HK-2 (cell line): ENCODE data around the gene MAPK8IP2.
"Not testable (repeated sequence)": the region's sequence is repeated elsewhere in the genome, so short reads cannot be mapped to it uniquely, and the experiment has no call there.

Source experiments
- DNase-seq: peaks from one replicate; pipeline ENCODE4 v3.0.0-alpha.2; 2018; ENCODE audit not compliant: unreplicated experiment

Gene MAPK8IP2

GRCh38 chr22:50612528-50613221 is 12.1 kb downstream of the MAPK8IP2 start:
- DNase-seq = no peak

GRCh38 chr22:50613291-50613981 is 12.8 kb downstream of the MAPK8IP2 start:
- DNase-seq = no peak

- not testable (repeated sequence) for DNase-seq
Measured at GRCh38 chr22:50614296-50614695, 13.7 kb downstream of the MAPK8IP2 start.

DNA sequence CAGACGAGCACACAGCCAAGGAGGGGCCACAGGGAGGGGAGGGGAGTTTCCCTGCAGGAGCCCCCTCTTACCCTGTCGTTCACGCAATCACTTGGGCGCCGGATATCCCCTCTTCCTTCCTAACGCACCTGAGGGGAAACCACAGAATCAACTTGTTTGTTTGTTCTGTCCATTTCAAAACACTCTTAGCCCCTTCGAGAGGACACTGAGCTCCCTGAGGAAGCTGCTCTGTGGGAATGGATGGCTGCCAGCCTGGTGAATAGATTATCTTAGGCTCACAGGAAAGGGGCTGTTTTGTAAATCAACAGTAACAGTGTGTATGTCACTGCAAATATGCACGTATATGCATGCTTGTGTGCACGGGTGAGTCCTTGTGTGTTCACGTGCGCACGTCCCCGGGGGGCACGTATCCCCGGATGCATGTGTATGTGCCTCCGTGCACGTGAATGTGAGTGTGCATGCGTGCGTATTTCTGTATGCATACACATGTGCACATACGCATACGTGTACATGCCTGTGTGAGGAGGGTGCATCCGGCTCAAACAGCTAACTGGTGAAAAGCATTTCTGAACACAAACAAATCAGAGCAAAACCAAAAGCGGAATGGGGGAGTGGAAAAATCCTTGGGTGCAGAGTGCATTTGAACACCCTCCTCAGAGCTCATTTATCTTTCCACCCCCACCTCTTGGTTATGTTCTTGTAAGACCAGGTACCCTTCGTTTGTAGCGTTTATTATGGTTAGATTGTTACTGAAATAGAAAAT is 20.2 kb downstream of the MAPK8IP2 start:
- DNase-seq = peak; percentile 69

DNA sequence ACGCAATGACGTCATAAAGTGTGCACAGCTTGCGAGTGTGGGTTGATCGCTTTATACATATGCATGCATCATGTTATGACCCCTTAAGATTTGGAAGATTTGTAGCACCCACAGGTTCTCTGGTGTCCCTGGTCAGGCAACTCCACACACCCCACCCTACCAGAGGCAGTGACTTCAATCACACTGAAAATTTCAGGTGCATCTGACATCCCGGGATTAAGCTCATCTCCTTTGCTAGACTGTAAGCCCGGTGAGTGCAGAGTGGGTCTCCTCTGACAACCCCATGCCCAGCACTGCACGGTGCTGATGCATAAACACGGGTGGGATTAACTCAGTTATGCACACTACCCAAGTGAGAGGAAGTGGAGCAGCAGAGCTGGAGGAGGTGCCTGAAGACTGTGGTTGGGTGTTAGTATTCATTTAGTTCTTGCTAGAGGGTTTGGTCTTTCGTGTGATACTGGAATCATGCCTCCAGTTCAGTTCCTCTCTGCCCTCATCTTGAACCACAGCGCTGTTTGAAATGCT is 20.8 kb downstream of the MAPK8IP2 start:
- no peak for DNase-seq

DNA sequence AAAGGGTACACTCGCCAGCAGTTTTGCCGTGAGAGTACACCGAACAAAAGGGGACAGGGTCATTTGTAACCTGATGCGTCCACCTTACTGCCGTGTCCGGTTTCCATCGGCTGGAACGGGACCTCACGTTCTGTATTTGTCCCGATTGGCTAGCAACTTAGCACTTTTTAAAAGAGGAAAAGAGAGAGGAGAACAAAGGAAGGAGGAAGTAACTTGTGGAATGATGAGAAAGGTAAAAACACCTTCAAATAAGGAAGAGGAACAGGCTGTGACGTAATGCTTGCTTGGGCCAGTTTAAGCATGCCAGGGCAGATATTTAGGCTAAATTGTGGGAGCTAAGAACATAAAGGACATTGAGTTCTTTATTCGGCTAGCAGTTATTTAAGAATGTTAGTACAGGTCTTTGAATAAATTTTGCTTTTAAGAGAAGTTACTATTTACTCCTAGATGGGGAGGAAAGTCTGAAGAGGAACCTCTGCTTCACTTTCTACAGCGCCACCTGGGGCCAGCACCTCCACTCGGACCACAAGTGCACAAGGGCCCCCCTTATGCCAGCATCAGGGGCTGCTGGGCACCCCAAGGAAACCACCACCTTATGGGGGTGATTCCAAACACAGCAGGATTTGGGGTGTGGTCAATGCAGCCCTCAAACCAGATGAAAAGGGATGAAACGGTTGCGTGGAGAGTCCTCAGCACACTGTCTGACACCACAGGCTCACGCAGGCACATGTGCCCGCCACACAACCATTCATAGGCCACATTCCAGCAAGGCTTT is 21.5 kb downstream of the MAPK8IP2 start:
- DNase-seq = no peak

DNA sequence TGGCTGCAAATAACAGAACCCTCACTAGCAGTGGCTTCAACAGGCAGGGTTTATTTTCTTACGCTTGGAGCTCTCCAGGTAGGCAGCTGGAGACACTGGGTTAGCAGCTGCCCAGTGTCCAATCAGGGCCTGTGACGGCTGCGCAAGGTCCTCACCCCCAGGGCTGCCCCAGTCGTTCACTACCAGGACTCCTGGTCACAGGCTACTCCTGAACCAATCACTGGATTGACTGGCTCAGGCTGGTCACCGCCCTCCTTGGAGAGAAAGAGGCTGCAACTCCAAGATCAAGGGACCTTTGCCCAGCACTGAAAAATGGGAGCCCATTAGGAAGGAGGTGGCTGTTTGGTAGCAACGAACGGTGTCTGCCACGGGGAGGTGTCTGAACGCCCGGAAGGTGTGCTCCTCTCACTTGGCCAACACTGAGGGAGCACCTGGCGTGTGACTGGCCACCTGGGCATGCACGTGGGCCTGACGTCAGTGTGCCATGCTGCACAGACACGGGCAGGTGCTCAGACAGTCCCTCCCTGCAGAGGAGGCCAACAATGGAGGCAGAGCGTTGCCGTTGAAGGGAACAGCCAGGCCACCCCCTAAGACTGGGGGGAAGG is 22.2 kb downstream of the MAPK8IP2 start:
- DNase-seq = no peak

DNA sequence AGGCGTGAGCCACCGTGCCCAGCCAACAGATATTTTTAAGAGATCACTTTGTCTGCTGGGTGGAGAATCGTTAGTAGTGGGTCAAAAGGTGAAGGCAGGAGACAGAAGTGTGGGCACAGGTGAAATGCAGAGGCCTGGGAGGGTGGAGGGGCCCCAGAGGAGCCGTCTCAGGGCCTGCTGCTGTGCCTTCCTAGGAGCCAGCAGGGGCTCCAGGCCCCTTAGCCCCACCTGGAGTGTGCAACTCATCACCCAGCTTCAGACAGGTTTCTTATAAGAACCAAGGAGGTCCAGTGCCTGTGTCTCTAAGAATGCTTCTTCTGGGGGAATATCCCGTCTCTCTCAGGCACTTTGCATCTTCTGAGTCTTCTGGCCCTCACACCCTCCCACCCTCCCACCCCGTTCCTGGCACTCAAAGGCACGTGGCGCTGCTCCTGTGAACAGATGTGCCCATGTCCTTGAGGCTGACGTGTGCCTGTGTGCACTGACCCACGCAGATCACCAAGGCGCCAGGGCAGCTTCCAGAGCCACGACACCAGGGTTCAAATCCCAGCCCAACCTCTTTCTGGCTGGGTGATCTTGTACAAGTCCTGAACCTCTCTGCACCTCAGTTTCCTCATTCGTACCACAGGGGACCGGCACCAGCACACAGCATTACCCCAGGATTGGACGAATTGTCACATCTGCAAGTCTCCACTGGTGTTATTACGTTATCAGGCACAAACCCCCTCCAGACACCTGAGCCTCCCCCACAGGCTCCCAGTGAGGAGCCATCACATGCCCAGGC is 23.9 kb downstream of the MAPK8IP2 start:
- no peak for DNase-seq

DNA sequence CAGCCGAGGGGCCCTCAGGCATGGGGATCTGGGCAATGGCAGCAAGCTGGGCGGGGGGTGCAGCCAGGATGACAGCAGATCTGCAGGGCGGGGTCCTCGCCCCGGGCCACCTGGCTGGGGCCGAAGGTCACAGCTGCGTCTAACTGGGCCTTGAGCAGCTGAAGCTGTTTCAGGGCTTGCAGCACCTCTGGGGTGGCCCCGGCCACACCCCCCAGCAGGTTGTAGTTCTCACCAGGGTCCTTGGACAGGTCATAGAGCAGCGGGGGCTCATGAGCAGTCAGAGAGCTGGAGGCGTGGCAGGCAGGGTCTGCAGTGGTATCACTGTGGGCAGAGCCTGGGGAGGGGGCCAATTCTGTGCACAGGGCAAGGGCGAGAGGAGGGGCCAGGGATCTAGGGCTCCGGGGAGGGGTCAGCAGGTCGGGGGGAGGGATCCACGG is 24.6 kb downstream of the MAPK8IP2 start:
- no peak for DNase-seq

GRCh38 chr22:50625568-50626313 is 25.1 kb downstream of the MAPK8IP2 start:
- DNase-seq = no peak

- DNase-seq = no peak
Measured at GRCh38 chr22:50626314-50626849, 25.8 kb downstream of the MAPK8IP2 start.

GRCh38 chr22:50626850-50627641 is 26.5 kb downstream of the MAPK8IP2 start:
- DNase-seq = no peak

DNA sequence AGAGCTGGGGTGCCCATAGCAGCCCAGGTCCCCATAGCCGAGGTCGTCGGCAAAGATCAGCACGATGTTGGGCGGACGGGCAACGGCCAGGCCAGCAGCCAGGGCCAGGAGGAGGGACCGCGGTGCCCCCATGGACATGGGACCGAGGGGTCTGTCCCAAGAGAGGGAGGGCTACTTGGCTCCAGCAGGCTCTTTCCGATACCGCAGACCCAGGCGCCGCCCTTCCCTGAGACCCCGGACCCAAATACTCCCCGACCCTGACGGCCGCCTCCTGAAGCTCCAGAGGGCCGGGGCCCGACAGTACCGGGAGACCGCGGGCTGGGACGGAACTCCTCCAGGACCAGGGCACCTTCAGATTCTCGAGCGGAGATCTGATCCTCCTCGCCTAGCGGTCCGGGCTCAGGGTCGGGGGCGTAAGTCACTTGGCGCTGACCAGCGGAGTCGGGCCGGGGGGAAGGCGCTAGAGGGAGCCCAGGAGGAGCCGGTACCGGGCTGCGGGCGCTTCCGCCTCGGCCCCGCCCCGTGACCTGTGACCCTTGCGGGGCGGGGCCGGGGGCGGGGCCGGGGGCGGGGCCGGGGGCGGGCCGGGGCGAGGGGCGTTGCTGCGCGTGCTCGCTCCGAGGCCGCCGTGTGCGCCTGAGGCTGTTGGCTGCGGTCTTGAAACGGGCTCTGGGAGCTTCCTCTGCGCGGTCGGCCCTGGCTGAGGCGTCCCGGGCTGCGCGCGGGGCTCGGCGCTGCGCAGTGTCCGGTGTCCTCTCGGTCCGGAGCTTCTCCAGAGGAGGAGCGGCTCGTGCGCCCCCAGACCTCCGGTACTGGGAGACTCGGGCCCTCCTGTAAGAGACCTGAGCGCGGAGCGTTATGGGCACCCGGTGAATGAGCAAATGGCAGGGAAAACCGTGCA is 27.3 kb downstream of the MAPK8IP2 start, which contains the start of gene ARSA:
Gene ARSA (minus strand): TSS at position 511 of the 901 bp plus-strand sequence. CDS start 373 bp downstream, at position 138.
- DNase-seq = peak; percentile 85

- DNase-seq = no peak
Measured at GRCh38 chr22:50628543-50629134, 28.0 kb downstream of the MAPK8IP2 start.

DNA sequence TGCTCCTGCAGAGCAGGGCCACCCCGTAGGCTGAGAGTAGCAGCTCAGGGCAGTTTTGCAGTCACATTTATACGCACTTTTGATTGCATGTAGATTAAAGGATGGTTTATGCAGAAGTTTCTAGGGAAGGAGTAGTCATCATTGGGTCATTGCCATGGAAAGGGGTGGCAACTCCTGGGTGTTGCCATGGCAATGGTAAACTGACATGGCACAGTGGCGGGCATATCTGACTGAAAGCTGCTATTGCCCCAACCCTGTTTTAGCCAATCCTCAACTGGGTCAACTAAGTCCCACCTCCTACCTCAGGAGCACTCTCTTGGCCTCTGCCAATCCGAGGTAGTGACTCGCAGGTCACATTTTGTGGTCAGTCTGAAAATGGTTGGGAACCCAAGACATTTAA is 29.8 kb downstream of the MAPK8IP2 start:
- DNase-seq = no peak

- no peak for DNase-seq
Measured at GRCh38 chr22:50633086-50633485, 32.5 kb downstream of the MAPK8IP2 start.

GRCh38 chr22:50633771-50634170 is 33.2 kb downstream of the MAPK8IP2 start:
- no peak for DNase-seq
